Erythroblast (primary cell): ENCODE measurements around the gene SMIM3.

ENCODE experiments used
- GATA1 ChIP-seq: IDR thresholded peaks from 2 replicates; pipeline ENCODE4 v1.6.1; 2011; ENCODE audit warnings: low read depth, mild to moderate bottlenecking, control low read depth, low read length, moderate library complexity
- POLR2A ChIP-seq: IDR thresholded peaks from 2 replicates; pipeline ENCODE4 v1.6.1; 2011; ENCODE audit warnings: mild to moderate bottlenecking, low read length

DNA sequence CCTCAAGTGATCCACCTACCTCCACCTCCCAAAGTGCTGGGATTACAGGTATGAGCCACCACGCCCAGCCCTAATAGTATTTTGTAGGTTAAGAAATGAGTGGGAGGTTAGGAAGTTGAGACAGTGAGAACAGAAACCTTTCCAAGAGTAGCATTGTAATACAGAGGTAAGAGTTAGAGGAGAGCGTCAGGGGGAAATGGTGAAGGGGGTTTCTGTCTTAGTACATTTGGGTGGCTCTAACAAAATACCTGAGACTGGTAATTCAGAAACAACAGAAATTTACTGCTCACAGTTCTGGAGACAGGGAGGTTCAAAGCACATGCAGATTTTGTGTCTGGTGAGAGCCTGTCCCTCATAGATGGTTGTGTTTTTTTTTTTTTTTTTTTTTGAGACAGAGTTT lies 18.8 kb downstream of the SMIM3 start:
- TF ChIP-seq POLR2A = no peak
- no peak for TF ChIP-seq GATA1
